ENCODE data around the gene CKB. TPM values are rescaled to one million over a fixed set of nuclear protein-coding genes. Genes with fewer than 3 reads are reported as not detected.

CKB gene
- total RNA-seq, 1 donor = 44.4 TPM

GRCh38 chr14:103539056-103539825, 16.6 kb upstream of the CKB start:
- no peak for DNase-seq (ENCODE audit: low read depth in 2 of 3, low spot score in 2 of 3)

GRCh38 chr14:103538291-103539055, 15.8 kb upstream of the CKB start:
- no peak for DNase-seq (ENCODE audit: low read depth in 2 of 3, low spot score in 2 of 3)

DNA sequence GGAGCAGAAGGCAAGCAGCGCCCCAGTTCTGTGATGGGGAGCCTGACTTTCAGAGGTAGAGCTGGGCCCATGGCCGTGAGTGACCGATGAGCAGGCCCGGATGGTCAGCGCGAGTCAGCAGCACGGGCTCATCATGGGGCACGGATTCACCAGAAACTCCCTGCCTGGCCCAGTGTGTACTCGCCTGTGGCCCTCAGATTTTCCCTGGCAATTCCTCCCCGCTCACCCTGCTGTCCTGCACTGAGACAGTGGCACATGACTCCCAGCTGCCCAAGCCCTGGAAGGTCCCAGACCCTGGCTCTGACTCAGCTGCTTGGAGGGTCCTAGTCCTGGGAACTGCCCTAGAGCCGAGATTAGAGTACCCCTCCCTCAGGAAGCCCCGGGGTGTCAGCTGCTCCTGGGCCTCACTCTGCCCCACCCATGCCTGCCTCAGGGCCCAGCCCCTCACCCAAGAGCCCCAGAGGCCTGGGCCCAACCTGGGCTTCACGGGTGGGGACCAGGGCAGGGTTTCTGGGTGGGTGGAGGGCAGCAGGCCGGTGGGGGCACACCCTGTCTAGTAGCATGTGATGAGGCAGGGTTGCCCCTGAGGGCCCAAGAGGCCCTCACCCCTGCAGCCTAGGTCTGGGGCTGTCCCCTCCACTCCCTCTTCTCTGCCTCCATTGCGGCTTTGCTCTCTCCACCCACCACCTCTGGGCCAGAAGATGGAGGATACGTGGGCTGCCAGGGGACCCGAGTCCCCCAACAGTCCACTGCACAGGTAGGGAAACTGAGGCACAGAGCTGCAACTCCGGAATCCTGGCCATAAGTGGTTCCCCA, 14.8 kb upstream of the CKB start:
- DNase-seq (ENCODE audit: low read depth in 2 of 3, low spot score in 2 of 3) = no peak

DNA sequence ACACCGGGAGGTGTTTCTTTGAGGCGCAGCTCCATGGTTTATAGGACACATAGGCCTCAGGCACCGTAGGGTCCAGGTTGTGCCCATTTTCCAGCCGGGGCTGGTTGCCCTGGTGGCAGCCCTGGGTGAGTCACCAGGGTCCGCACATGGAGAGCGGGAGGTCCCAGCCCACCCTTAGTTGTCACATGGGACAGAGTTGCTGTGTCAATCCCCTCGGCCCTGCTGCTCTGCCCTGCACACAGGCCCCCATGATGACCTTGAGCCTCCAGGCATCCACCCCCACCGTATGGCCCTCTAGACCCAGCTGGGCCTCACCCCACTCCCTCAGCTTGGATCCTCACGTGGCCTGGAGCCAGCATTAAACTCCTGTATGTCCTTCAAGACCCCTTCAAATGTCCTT, 14.1 kb upstream of the CKB start:
- DNase-seq (ENCODE audit: low read depth in 2 of 3, low spot score in 2 of 3) = no peak

DNA sequence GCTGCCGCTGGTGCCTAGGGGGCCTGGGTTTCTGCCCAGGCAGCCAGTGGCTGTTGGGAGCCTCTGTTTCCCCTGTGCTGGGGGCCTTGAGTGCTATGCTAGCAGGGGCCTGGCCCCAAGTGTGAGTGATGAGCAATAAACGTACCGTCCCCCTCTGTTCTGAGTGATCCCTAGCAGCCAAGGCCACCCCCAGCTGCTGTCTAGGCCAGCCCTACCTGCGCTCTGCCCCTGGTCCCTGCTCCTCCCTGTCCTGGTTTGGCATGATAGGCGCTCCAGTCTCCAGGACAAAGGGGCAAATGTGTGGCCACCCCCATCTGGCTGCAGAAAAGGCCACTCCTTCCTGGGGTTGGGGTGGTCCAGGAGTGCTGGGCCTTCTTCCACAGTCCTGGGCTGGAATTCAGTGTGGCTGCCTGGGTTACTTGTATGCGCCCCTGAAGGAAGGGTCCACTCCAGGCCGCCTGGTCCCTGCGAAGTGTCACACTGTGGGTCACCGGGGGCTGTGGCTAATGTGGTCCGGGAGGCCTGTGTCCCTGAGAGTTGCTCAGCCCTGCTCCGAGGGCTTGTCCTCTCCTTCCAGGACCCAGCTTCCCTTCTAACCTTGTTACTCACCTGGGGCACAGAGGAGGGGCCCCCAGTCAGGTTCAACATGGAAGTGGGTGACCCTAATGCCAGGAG, 13.4 kb upstream of the CKB start:
- no peak for DNase-seq (ENCODE audit: low read depth in 2 of 3, low spot score in 2 of 3)

DNA sequence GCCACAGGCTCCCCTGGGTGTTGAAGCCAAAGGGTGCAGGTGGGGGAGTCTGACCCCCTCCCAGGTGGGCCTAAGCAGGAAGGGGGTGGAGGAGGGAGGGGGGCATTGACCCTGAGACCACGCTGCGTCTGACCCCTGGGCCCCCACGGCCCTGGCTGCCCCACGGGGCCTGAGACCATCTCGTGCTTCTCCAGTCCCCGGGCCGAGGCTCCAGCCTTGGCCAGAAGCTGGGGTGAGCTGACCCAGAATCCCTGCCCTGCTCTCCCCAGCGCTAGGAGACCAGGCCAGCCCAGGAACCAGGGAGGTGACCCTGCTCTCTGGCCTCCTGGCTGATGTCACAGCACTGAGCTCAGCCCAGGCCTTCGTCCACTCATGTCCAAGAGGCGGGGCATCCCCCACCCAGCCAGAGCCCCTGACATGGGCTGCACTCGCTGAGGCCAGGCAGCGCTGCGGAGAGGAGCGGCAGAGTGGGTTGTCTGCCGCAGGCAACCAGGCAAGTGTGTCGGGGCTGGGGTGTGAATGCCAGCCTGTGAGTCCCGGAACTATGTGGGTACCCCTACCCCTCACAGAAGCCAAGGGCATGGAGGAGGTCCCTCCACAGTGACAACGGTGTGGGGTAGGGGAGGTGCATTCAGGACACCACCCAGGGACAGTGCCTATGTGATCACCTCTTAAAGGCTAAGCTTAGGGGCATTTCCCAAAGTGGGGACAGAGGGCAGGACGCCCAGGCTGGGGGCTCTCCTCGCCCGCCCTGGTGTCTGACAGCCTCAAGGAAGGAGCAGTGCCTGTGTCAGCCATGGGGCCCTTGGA, 12.7 kb upstream of the CKB start:
- no peak for DNase-seq (ENCODE audit: low read depth in 2 of 3, low spot score in 2 of 3)

- no peak for DNase-seq (ENCODE audit: low read depth in 2 of 3, low spot score in 2 of 3)
Measured at GRCh38 chr14:103534576-103535061, 12.0 kb upstream of the CKB start.

DNA sequence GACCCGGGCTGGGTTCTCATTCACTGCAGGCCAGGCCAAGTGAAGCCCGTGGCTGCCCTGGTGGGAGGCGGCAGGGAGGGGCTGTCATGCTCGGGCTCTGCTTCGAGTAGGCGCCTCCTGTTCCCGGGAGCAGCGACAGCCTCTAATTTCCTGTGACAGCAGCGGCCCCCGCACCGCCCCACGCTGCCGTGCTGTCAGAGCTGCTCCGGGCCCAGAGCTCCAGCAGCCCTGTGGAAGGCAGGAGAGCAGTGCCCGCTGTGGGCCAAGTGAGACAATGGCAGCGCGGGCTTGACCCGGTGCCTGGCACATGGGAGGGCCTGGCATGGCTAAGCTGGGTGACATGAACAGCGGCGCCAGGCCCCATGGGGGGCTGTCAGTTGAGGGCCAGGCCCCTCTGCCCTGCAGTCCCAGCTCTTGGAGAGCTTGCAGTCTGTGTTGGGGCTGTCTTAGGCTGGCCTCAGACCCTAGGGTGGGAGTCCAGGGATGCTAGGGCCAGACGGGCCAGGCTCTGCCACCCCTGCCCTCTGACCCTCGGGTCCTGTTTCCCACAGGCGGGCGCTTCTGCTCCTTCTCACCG, 11.5 kb upstream of the CKB start:
- DNase-seq (ENCODE audit: low read depth in 2 of 3, low spot score in 2 of 3) = no peak

GRCh38 chr14:103533137-103533998, 10.7 kb upstream of the CKB start:
- DNase-seq (ENCODE audit: low read depth in 2 of 3, low spot score in 2 of 3) = no peak

GRCh38 chr14:103532216-103533136, 9.8 kb upstream of the CKB start:
- no peak for DNase-seq (ENCODE audit: low read depth in 2 of 3, low spot score in 2 of 3)

- DNase-seq (ENCODE audit: low read depth in 2 of 3, low spot score in 2 of 3) = no peak
Measured at GRCh38 chr14:103531421-103532215, 9.0 kb upstream of the CKB start.

DNA sequence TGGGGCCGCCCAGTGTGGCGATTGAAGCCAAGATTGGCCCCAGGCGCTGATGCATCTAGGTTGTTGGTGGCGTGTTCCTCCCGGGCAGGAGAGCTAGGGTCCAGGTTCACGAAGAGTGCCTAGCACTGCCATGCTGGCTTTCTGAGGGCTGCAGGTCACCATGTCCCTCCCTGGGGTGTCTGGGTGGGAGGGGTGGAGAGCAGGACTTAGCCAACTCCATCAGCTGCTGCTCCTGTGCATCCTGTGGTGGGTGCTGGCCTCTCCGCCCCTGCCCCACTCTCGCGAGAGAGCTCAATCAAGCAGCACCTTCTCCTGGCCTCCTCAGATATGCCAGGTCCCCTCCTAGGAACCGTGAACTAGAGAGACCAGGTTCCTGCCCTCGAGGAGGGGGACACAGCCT, 8.2 kb upstream of the CKB start:
- DNase-seq (ENCODE audit: low read depth in 2 of 3, low spot score in 2 of 3) = no peak

DNA sequence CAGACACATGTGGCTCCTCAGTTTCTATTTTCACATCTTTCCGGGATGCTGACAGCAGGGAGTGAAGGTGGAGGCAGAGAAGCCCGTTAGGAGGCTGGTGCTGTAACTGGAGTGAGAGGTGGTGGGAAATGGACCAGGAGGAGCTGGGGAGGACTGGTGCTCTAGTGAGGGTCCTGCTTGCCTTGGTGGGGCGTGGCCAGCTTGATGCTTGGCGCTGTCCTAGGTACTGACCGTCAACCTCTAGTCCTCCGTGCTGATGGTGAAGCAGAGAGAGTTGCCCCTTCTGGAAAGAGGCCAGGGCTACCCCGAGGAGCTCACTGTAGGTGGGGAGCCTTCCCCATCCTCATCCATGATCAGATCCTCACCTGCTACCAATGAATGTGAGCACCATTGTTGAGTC, 7.8 kb upstream of the CKB start:
- peak in 1 of 3 donors; percentile 26 for DNase-seq (ENCODE audit: low read depth in 2 of 3, low spot score in 2 of 3)

- DNase-seq (ENCODE audit: low read depth in 2 of 3, low spot score in 2 of 3) = no peak
Measured at GRCh38 chr14:103529383-103530365, 7.0 kb upstream of the CKB start.

DNA sequence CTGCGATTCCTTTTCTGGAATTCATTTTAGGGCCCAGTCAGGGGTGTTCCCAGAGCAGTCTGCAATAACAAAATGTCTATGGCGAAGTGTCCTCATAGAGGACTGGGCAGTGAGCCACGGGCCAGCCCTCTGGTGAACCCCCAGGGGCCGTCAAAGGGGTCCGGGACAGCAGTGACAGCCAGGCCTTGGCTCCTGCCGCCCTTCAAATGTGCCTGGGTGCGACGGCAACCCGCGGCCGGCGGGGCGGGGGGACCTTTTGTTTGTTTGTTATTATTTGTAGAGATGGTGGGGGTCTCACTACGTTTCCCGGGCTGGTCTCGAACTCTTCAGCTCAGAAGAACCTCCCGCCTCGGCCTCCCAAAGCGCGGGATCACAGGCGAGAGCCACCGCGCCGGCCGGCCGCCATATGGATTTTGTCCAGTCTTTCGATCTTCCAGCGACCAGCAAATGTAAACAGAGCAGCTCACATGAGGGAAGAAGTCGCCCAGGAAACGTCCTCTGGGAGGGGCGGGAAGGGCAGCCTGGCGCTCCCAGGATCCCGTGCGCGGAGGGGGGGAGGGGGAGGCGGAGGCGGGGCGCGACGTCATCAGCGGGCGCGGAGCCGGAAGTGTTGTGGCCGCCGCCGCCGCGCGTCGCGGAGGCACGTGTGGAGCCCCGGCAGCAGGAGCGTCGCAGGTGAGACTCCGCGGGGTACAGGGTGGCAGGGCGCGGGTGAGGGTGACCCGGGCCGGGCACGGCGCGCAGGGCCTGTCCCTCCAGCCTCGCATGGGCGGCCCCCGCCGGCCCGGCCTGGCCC, 6.2 kb upstream of the CKB start, which contains the start of gene TRMT61A:
TSS of gene TRMT61A (plus strand) at position 610 of the 796 bp plus-strand sequence. CDS start 783 bp downstream, outside the sequence.
- peak; percentile 63 to 67 (median 63) for DNase-seq (ENCODE audit: low read depth in 2 of 3, low spot score in 2 of 3)

All from hematopoietic multipotent progenitor cell (in vitro differentiated cells).